Tibial nerve (tissue), 4 donors: ENCODE results near the gene CXorf58.

ENCODE experiments used
- EP300 ChIP-seq, 2 donors: sonication (generic); formaldehyde crosslinking; IDR thresholded peaks; one replicate each; pipeline ENCODE4 v1.6.1; 2017; ENCODE audit warnings: antibody characterized with exemption in 2 of 2, mild to moderate bottlenecking in 1 of 2
- POLR2A ChIP-seq, 2 donors: fragments of 450-650 bp; IDR thresholded peaks; one replicate each; pipeline ENCODE4 v1.6.1; 2017; ENCODE audit warnings: antibody characterized with exemption in 2 of 2, mild to moderate bottlenecking in 2 of 2, moderate library complexity in 2 of 2
- TF ChIP-seq, protein P1 (sequence below), 5 experiments: fragments of 200-600 bp in 3 of 5; fragments of 450-650 bp in 2 of 5; sonication (generic) in 3 of 5; IDR thresholded peaks; one replicate each; pipeline ENCODE4 v1.5.1; 2016 to 2019; ENCODE audit warnings: antibody characterized with exemption in 5 of 5, mild to moderate bottlenecking in 3 of 5, moderate library complexity in 2 of 5

DNA sequence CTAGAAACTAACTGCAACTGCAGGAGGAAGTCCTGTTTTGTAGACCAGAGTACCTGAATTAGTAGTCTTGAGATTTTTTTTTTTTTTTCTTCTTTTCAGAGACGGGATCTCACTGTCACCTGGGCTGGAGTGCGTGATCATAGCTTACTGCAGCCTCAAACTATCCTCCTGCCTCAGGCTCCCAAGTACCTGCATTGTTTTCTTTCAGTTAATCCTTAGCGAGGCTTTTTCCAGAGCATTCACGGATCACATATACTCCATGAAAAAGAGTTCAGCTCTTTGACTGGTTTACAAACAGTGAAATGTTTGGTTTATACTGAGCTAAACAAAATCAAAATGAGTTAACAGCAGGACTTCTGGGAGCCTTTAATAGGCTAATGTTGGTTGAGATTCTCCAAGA lies 73.4 kb downstream of the CXorf58 start:
- TF ChIP-seq, protein P1, sequence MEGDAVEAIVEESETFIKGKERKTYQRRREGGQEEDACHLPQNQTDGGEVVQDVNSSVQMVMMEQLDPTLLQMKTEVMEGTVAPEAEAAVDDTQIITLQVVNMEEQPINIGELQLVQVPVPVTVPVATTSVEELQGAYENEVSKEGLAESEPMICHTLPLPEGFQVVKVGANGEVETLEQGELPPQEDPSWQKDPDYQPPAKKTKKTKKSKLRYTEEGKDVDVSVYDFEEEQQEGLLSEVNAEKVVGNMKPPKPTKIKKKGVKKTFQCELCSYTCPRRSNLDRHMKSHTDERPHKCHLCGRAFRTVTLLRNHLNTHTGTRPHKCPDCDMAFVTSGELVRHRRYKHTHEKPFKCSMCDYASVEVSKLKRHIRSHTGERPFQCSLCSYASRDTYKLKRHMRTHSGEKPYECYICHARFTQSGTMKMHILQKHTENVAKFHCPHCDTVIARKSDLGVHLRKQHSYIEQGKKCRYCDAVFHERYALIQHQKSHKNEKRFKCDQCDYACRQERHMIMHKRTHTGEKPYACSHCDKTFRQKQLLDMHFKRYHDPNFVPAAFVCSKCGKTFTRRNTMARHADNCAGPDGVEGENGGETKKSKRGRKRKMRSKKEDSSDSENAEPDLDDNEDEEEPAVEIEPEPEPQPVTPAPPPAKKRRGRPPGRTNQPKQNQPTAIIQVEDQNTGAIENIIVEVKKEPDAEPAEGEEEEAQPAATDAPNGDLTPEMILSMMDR (IDR thresholded peaks at IDR 0.05), result no peak
- TF ChIP-seq EP300 (IDR thresholded peaks at IDR 0.05) (no peak), POLR2A (IDR thresholded peaks at IDR 0.05) (no peak)
